Stimulated activated naive B cell treated with anti-CD40 and anti-IgM and Interleukin-4, amounts not matched to agents 10 μg/mL and 1 μg/mL and 100 μg/mL, for 72 hours (primary cell): Measurements from ENCODE around the gene MYO9B.

Experiments used
- ATAC-seq, 2 donors: fragments of 150-1000 bp; cut with Tn5 transposase; replicated peaks; 2 replicates each; pipeline ENCODE4 v1.10.0; 2021; ENCODE audit warnings: moderate library complexity in 1 of 2
- DNase-seq: peaks from one replicate; pipeline ENCODE4 v3.0.0; 2021
- H3K27ac Mint-ChIP-seq: one replicate; pipeline ENCODE4 v1.8.0; 2022; ENCODE audit warnings: mild to moderate bottlenecking, mixed read lengths
- H3K27me3 Mint-ChIP-seq, 2 donors: one replicate each; pipeline ENCODE4 v1.8.0; 2022; ENCODE audit warnings: mixed read lengths in 2 of 2
- H3K36me3 Mint-ChIP-seq, 2 donors: one replicate each; pipeline ENCODE4 v1.8.0; 2022; ENCODE audit warnings: mixed read lengths in 2 of 2, mild to moderate bottlenecking in 1 of 2
- H3K4me1 Mint-ChIP-seq, 2 donors: one replicate each; pipeline ENCODE4 v1.8.0; 2022; ENCODE audit warnings: mixed read lengths in 2 of 2, mild to moderate bottlenecking in 1 of 2
- H3K4me3 Mint-ChIP-seq, 2 donors: one replicate each; pipeline ENCODE4 v1.8.0; 2022; ENCODE audit warnings: mild to moderate bottlenecking in 2 of 2, mixed read lengths in 2 of 2, moderate library complexity in 1 of 2
- H3K9me3 Mint-ChIP-seq, 2 donors: one replicate each; pipeline ENCODE4 v1.8.0; 2022; ENCODE audit warnings: mixed read lengths in 2 of 2, mild to moderate bottlenecking in 1 of 2

The MYO9B gene

DNA sequence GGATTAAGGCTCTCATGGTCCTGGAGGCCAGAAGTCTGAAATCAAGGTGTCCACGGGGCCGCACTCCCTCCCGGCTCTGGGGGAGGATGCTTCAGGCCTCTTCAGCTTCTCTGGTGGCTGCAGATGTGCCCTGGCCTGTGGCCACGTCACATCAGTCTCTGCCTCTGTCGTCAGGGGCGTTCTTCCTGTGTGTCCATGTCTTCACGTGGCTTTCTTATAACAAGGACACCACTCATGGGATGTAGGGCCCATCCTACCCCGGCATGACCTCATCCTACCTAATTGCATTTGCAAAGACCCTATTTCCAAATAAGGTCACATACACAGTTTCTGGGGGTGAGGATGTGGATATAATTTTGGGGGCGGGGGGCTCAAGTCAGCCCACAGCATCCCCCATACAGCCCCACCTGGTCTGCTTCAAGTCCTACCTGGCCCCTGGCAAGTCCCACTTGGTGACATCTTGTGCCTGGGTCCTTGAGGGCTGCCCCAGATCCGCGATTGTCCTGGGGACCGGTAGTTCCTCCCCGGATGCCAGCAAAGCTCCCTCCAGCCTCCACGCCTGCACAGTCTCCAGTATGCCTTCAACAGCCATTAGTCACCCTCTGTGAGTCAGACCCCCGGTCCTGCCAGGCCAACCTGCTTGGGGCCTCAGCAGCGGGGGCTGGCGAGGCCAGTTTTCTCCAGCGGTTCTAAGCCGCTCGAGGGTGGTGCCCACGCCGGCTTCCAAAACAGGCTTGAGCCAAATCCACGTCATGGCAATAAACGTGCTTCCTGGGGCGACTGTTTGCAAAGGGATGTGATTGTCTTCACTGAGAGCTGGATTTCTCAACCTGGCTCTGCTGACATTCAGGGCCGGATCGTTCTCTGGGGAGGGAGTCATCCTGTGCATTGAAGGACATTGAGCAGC is 32.2 kb downstream of the MYO9B start:
- Mint-ChIP-seq H3K4me3 (peak overlapping the region in 1 of 2 donors; percentile 32), H3K27ac (peak overlapping the region; percentile 63), H3K36me3 (peaks cover 67 to 68% of the 10 kb centered on the region in 2 donors), H3K27me3 (no peaks in the 10 kb centered on the region), H3K9me3 (peaks cover 0 to 5% of the 10 kb centered on the region in 2 donors), H3K4me1 (peaks cover 70 to 97% of the 10 kb centered on the region in 2 donors)
- ATAC-seq (peak in 1 of 2 donors; percentile 27), DNase-seq (peak; percentile 35)

DNA sequence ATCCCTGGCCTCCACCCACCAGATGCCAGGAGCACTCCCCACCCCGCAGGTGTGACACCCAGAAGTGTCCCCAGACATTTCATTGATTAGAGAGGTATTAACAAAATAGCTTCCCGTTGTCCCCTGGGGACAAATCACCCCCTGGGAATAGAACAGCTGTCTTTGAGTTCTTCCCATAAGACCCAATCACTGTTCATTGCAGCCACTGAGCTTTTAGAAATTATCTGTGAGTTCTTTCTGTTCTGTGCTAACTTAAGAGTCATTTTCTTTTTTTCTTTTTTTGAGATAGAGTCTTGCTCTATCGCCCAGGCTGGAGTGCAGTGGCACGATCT is 32.8 kb downstream of the MYO9B start:
- peaks cover 66 to 67% of the 10 kb centered on the region in 2 donors for H3K36me3 Mint-ChIP-seq
- no peak for DNase-seq
- H3K27me3 Mint-ChIP-seq: no peaks in the 10 kb centered on the region
- H3K27ac Mint-ChIP-seq: peak overlapping the region; percentile 63
- no peak overlapping the region for H3K4me3 Mint-ChIP-seq
- H3K9me3 Mint-ChIP-seq: peaks cover 0 to 1% of the 10 kb centered on the region in 2 donors
- ATAC-seq: no peak
- peaks cover 71 to 97% of the 10 kb centered on the region in 2 donors for H3K4me1 Mint-ChIP-seq

DNA sequence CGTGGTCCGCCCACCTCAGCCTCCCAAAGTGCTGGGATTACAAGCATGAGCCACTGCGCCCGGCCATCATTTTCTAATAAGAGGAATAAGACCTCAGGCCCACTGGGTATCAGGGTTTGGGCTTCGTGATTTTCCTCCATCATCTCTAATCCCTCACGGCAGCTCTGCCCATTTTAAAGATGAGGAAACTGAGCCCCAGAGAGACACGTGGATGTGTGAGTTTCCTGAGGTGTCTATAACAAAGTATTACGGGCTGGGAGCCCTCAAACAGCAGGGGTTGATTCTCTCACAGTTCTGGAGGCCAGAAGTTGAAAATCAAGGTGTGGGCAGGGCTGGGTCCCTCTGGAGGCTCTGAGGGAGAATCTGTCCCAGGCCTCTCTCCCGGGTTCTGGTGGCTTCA is 33.7 kb downstream of the MYO9B start:
- Mint-ChIP-seq H3K27me3 (no peaks in the 10 kb centered on the region), H3K27ac (peak overlapping the region; percentile 96), H3K4me1 (peaks cover 72 to 97% of the 10 kb centered on the region in 2 donors), H3K4me3 (peak overlapping the region; percentile 79 to 80), H3K9me3 (peaks cover 0 to 1% of the 10 kb centered on the region in 2 donors), H3K36me3 (peaks cover 67 to 72% of the 10 kb centered on the region in 2 donors)
- ATAC-seq: no peak
- no peak for DNase-seq

DNA sequence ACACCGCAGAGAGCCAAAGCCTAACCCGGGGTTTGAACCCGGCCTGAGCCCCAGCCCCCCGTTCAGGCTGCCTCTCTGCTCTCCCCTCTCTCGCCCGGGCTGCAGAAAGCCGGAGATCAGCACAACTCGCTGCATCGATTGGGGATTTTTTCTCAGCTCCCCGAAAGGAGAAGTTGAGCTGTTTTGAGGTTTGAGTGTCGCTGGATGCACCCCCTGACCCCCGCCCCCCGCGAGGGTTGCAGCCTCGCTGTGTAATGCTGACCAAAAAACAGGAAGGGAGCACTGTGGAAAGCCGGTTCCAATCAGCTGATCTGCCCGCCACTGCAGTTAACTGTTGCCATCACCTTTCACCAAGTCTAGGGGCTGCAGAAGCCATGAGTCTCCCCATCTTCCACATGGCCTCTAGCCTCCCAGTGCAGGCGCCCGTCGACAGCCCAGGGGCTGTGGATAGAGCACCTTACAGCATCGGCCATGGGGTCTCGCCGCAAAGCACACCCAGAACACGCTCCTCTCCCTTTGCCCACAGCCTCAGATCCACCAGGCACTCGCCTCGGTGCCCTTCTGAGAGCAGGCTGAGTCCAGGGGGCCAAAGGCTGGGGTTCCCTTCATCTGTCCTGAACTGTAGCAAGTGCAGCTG is 34.5 kb downstream of the MYO9B start:
- H3K4me1 Mint-ChIP-seq: peaks cover 68 to 94% of the 10 kb centered on the region in 2 donors
- no peaks in the 10 kb centered on the region for H3K27me3 Mint-ChIP-seq
- peaks cover 69 to 74% of the 10 kb centered on the region in 2 donors for H3K36me3 Mint-ChIP-seq
- H3K27ac Mint-ChIP-seq: peak overlapping the region; percentile 96
- H3K4me3 Mint-ChIP-seq: peak overlapping the region; percentile 79 to 80
- H3K9me3 Mint-ChIP-seq: peaks cover 0 to 1% of the 10 kb centered on the region in 2 donors
- peak; percentile 85 for DNase-seq
- ATAC-seq: peak; percentile 84 to 89

DNA sequence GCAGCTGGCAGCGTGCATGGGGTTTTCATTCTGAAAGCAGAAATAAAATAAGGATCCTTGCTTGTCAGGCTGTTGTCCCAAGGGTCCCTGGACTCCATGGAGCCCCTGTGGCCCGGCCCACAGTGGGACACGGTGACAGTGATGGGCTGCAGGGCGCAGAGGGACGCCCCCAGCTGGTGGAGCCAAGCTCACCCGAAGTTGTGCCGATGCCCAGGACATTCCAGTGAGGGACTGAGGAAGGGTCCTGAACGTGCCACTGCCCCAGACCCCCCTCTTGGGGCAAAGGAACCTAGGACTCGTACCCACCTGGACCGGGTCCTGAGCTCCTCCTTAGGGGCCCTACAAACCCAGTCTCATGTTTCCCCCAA is 35.0 kb downstream of the MYO9B start:
- ATAC-seq: no peak
- Mint-ChIP-seq H3K4me1 (peaks cover 65 to 94% of the 10 kb centered on the region in 2 donors), H3K4me3 (peak overlapping the region; percentile 79 to 80), H3K27ac (peak overlapping the region; percentile 96), H3K9me3 (peaks cover under 1 to 1% of the 10 kb centered on the region in 2 donors), H3K36me3 (peaks cover 71 to 76% of the 10 kb centered on the region in 2 donors), H3K27me3 (no peaks in the 10 kb centered on the region)
- DNase-seq: no peak

DNA sequence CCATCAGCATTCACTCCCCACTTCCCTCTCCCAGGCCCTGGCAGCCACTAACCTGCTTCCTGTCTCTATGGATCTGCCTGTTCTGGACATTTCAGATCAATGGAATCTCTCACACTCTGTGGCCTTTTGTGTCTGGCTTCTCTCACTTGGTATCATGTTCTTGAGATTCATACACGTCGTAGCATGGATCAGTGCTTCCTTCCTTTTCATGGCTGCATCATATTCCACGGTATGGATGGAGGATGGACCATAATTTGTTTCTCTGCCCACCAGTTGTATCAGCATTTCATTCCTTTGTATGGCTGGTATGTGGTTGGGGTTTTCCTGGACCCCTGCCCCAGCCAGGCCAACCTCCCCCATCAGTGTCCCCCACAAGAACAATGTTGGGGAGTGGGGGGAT is 36.2 kb downstream of the MYO9B start:
- H3K9me3 Mint-ChIP-seq: peaks cover 1 to 3% of the 10 kb centered on the region in 2 donors
- H3K27me3 Mint-ChIP-seq: no peaks in the 10 kb centered on the region
- DNase-seq (no peak), ATAC-seq (no peak)
- peak overlapping the region; percentile 10 to 28 for H3K4me3 Mint-ChIP-seq
- H3K27ac Mint-ChIP-seq: peak overlapping the region; percentile 83
- peaks cover 65 to 94% of the 10 kb centered on the region in 2 donors for H3K4me1 Mint-ChIP-seq
- H3K36me3 Mint-ChIP-seq: peaks cover 72 to 74% of the 10 kb centered on the region in 2 donors

DNA sequence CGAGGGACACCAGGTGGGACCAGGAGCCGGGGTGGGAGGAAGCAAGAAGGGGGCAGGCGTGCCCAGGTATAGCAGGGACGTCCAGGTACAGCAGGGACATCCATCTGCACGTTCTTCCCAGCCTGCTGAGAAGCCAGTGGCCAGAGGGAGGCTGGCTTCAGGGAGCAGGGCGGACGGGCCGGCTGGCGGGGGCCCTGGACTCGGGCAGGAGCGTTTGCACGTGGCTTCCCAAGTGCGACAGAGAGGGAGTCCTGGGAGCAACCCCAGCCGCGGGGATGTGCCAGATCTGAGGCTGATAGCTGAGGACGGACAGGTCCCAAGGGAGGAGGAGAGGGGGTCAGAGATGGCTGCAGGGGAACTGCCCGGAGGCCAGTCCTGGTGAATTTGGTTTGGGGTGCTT is 36.7 kb downstream of the MYO9B start:
- Mint-ChIP-seq H3K27ac (peak overlapping the region; percentile 83), H3K9me3 (peaks cover 1 to 3% of the 10 kb centered on the region in 2 donors), H3K4me3 (peak overlapping the region in 1 of 2 donors; percentile 28), H3K36me3 (peaks cover 73 to 75% of the 10 kb centered on the region in 2 donors), H3K4me1 (peaks cover 69 to 94% of the 10 kb centered on the region in 2 donors), H3K27me3 (no peaks in the 10 kb centered on the region)
- ATAC-seq (no peak), DNase-seq (no peak)

DNA sequence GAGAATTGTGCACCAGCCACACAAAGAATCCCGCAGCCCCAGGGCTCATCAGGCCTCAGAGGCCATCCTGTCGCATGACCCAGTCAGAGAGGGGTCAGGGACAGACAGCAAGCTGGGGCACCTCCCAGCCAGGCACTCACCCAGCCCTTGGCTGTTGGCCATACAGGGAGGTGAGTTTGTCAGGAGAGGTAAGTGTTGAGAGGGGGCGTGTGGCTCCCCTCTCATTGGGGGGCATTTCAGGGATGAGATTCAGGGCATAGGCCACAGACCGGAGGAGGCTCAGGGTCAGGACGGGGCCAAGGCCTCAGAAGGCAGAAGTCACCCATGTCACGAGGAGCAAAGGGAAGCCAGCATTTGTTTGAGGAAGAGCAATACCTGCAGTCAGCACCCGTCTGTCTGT is 37.1 kb downstream of the MYO9B start:
- H3K27ac Mint-ChIP-seq: peak overlapping the region; percentile 80
- H3K27me3 Mint-ChIP-seq: no peaks in the 10 kb centered on the region
- H3K4me1 Mint-ChIP-seq: peaks cover 67 to 94% of the 10 kb centered on the region in 2 donors

DNA sequence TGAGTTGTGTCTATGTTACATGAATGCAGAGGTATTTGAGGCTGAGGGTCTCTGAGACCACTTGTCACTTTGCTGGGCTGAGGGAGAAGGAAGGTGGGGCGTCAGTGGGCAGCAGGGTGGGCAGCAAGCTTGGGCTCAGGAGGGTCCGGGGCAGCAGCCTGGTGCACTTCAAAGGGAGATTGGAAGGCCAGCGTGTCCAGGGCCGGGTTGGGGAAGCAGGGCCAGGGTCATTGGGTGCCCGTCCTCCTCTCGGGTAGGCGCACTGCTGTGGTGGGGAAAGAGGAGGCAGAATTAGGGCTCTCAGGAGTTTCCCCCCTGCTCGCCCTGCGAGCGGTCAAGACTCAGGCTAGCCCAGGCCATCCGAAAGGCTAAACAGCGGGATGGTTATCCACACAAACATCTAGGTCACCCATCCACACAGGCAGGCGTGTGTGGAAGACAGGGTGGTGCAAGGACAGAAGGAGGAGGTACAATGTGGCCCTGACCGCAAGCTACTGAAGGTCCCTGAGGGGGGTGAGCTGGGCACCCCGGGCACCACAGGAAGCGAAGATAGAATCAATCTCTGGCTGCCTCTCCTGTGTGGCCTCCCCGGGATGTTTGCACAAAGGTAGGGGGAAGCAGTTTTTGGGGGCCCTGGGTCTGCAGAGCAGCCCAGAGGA is 37.7 kb downstream of the MYO9B start:
- H3K27me3 Mint-ChIP-seq: no peaks in the 10 kb centered on the region
- ATAC-seq (no peak), DNase-seq (no peak)
- peaks cover 62 to 93% of the 10 kb centered on the region in 2 donors for H3K4me1 Mint-ChIP-seq
- H3K36me3 Mint-ChIP-seq: peaks cover 63 to 65% of the 10 kb centered on the region in 2 donors
- H3K9me3 Mint-ChIP-seq: peaks cover 1 to 3% of the 10 kb centered on the region in 2 donors
- H3K27ac Mint-ChIP-seq: peak overlapping the region; percentile 84
- H3K4me3 Mint-ChIP-seq: no peak overlapping the region

More for the DNA sequence above, 37.1 kb downstream of the MYO9B start:
- H3K36me3 Mint-ChIP-seq: peaks cover 69 to 71% of the 10 kb centered on the region in 2 donors
- peak overlapping the region in 1 of 2 donors; percentile 18 for H3K4me3 Mint-ChIP-seq
- no peak for DNase-seq
- H3K9me3 Mint-ChIP-seq: peaks cover 1 to 3% of the 10 kb centered on the region in 2 donors
- ATAC-seq: no peak

DNA sequence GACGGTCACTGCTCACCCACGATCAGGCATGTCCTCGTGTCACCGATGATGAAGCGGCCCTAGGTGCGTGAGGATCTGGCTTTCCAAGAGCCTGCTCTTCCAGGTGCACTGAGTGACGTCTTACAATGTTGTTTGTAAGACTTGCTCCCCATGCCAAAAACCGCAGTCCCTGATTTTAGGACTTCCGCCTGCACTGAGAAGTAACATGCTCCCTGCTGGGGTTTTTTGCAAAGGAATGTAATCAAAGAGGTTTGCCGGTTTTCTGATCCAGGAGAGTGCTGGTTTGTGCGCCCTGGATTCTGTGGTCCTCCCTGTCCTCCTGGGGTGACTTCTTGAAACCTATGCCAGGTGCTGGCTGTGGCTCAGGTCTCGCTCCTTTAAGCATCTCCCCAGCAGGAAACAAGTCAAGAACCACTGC is 38.8 kb downstream of the MYO9B start:
- Mint-ChIP-seq H3K4me1 (peaks cover 62 to 82% of the 10 kb centered on the region in 2 donors), H3K27me3 (no peaks in the 10 kb centered on the region), H3K4me3 (no peak overlapping the region), H3K27ac (peak overlapping the region; percentile 75), H3K36me3 (peaks cover 63 to 64% of the 10 kb centered on the region in 2 donors), H3K9me3 (peaks cover 1 to 3% of the 10 kb centered on the region in 2 donors)
- ATAC-seq (no peak), DNase-seq (no peak)

DNA sequence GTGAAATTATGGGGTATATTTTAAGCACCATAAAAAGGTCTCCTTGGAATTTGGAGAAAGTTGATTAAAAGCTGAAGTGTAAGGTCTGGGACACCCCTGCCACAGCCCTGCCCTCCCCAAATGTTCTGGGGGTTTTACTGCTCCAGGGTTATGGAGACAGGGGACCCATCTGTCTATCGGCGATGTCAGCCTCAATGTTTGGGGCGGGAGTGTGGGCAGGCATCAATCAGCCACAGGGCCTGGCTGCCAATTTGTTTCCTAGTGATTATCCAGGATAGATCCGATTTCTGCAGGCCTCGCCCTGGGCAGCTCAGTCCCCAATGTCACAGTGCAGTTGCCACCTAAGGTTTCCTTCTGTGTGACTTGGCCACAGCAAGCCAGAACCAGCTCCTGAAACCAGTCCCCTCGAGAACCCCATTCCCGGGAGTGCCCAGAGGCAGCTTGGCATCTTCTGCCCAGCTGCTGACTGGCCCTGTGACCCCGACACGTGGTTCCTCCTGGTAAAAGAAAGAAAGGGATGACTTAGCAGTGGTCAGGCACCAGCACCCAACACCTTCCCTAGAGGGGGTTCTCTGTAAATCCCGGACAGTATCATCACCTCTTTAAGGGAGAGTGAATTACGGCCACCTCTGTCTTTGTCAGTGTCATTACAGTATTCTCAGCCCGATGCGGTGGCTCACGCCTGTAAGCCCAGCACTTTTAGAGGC is 41.6 kb downstream of the MYO9B start:
- Mint-ChIP-seq H3K27me3 (no peaks in the 10 kb centered on the region), H3K27ac (peak overlapping the region; percentile 14), H3K9me3 (peaks cover 0 to 3% of the 10 kb centered on the region in 2 donors)

DNA sequence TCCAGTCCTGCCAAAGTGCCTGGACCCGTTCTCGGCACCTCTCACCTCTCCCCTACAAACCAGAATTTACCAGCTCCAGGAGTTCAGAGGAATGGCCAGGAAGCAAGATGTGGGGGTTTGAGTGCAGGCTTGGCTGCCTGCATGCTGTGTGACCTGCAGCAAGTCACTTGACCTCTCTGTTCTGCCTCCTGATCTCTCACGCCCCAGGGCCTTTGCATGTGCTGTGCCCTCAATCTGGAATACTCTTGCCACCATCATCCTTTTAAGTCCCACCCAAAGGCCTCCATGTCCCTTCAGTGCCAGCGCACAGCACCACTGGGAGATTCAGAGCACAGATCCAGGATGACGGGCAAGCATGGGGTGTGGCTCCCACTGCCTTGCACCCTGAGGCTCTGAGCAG is 43.4 kb downstream of the MYO9B start:
- H3K9me3 Mint-ChIP-seq: peaks cover 0 to 3% of the 10 kb centered on the region in 2 donors
- peaks cover 49 to 66% of the 10 kb centered on the region in 2 donors for H3K36me3 Mint-ChIP-seq
- ATAC-seq (no peak), DNase-seq (no peak)
- no peaks in the 10 kb centered on the region for H3K27me3 Mint-ChIP-seq
- H3K4me1 Mint-ChIP-seq: peaks cover 39 to 55% of the 10 kb centered on the region in 2 donors
- peak overlapping the region; percentile 72 for H3K27ac Mint-ChIP-seq
- H3K4me3 Mint-ChIP-seq: no peak overlapping the region

More for the DNA sequence above, 41.6 kb downstream of the MYO9B start:
- H3K4me1 Mint-ChIP-seq: peaks cover 48 to 68% of the 10 kb centered on the region in 2 donors
- no peak overlapping the region for H3K4me3 Mint-ChIP-seq
- peaks cover 54 to 62% of the 10 kb centered on the region in 2 donors for H3K36me3 Mint-ChIP-seq
- DNase-seq (no peak), ATAC-seq (no peak)

DNA sequence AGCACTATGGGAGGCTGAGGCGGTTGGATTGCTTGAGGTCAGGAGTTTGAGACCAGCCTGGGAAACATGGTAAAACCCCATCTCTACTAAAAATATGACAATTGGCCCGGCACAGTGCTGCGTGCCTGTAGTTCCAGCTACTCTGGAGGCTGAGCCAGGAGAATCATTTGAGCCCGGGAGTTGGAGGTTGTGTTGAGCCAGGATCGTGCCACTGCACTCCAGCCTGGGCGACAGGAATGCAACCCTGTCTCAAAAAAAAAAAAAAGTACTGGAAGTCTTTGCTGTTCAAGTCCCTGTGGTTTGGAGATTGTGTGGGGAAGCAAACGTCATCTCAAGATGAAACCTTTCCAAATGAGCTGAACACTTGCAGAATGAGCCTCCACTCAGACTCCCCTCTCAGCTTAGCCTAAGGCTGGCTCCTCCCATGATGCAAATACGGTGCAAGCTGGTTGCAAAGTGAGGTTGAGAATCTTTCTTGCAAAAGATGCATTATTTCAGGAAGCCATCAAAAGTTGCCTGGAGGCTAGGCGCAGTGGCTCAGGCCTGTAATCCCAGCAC is 46.2 kb downstream of the MYO9B start:
- DNase-seq: no peak
- Mint-ChIP-seq H3K4me1 (peaks cover 38 to 55% of the 10 kb centered on the region in 2 donors), H3K9me3 (no peaks in the 10 kb centered on the region), H3K36me3 (peaks cover 29 to 51% of the 10 kb centered on the region in 2 donors), H3K27ac (peak overlapping the region; percentile 20), H3K4me3 (no peak overlapping the region), H3K27me3 (no peaks in the 10 kb centered on the region)
- ATAC-seq: no peak
